MM.1S (cell line): ENCODE results near the gene HOXB3.

Experiments
- CTCF ChIP-seq: fragments of 300-600 bp; sonication (generic); IDR thresholded peaks from 2 replicates; pipeline ENCODE4 v1.5.1; 2016; ENCODE audit warnings: antibody characterized with exemption, low read length, mixed read lengths
- EZH2 ChIP-seq: fragments of 300-600 bp; sonication (generic); optimal IDR thresholded peaks from 2 replicates; pipeline ENCODE3; 2017; ENCODE audit warnings: low read depth, mild to moderate bottlenecking, antibody characterized with exemption, low read length, mixed read lengths
- EZH2phosphoT487 ChIP-seq: fragments of 300-600 bp; sonication (generic); IDR thresholded peaks from 2 replicates; pipeline ENCODE4 v1.6.1; 2018; ENCODE audit warnings: antibody characterized with exemption, low read length

- no peak for TF ChIP-seq CTCF
- no peak for TF ChIP-seq EZH2phosphoT487
- TF ChIP-seq EZH2, result no peak
Observed at GRCh38 chr17:48610282-48611211, 20.5 kb upstream of the HOXB3 start, which contains the start of gene HOXB7.
